ENCODE measurements around the gene PARP2. TPM values are rescaled to one million over a fixed set of nuclear protein-coding genes. Genes with fewer than 3 reads are reported as not detected.

Gene PARP2
- total and polyA plus RNA-seq, 2 donors (not counting 3 experiments of a cell fraction or from before 2014, with no cell fraction given), result 15.7 to 30.6 TPM

DNA sequence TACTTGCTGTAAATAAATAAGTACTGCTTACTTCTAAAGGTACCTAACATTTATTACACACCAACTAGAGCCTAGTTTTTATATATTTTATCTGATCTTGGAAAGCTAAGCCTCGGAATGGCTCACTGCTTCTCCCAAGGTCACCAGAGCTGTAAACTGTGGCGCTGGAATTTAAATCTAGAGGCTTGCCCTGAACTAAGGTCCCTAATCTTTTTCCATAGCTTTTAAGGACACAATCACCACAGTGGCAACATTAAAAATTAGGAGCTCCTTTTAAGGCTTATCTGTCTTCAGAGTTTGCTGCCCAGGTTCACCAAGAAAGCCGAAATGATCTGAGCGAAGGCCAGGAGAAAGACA lies 11.0 kb upstream of the PARP2 start:
- Histone ChIP-seq H4K20me1 (replicated peaks; ENCODE audit: control insufficient read depth, extremely low read depth, insufficient read depth, low read length) (no peaks in the 10 kb centered on the region), H3K4me3 (replicated peaks in 1 of 3; ENCODE audit: insufficient read depth in 1 of 3, low read depth in 1 of 3, low read length in 3 of 3) (peak overlapping the region; percentile 48 to 93 (median 65)), H3K9me3 (replicated peaks; ENCODE audit: control insufficient read depth, insufficient read depth, low read length) (no peaks in the 10 kb centered on the region), H3K4me1 (ENCODE audit: control insufficient read depth, extremely low read depth, insufficient read depth, low read length) (peaks cover 22% of the 10 kb centered on the region), H3K36me3 (ENCODE audit: control insufficient read depth in 2 of 2, extremely low read depth in 1 of 2, insufficient read depth in 2 of 2, low read length in 2 of 2) (peaks cover 0 to 9% of the 10 kb centered on the region in 2 experiments), H3K4me2 (ENCODE audit: insufficient read depth, low read length) (peak overlapping the region; percentile 68), H3K27ac (ENCODE audit: insufficient read depth, low read depth, low read length) (peak overlapping the region; percentile 71), H3K79me2 (ENCODE audit: control insufficient read depth, insufficient read depth, low read length) (peaks cover 52% of the 10 kb centered on the region), H3K9ac (replicated peaks; ENCODE audit: extremely low read depth, insufficient read depth, low read length) (peak overlapping the region; percentile 83), H3K9me1 (replicated peaks; ENCODE audit: control insufficient read depth, extremely low read depth, insufficient read depth, low read length) (no peaks in the 10 kb centered on the region), H3K27me3 (ENCODE audit: control insufficient read depth in 2 of 2, insufficient read depth in 2 of 2, low read length in 2 of 2) (no peaks in the 10 kb centered on the region), H2AFZ (ENCODE audit: low read depth, low read length) (peak overlapping the region; percentile 66)
- FAIRE-seq (peak; percentile 26), DNase-seq (ENCODE audit: low read depth, low spot score) (no peak)
- TF ChIP-seq MYC (IDR thresholded peaks at IDR 0.05; ENCODE audit: low read depth, low read length) (no peak), GATA2 (IDR thresholded peaks at IDR 0.05; ENCODE audit: insufficient read depth, insufficient read length, low read depth, low read length) (no peak), POLR2A (IDR thresholded peaks at IDR 0.05; ENCODE audit: low read depth, low read length) (no peak), FOS (IDR thresholded peaks at IDR 0.05; ENCODE audit: borderline replicate concordance, insufficient read depth, low read length) (no peak), EZH2 (IDR thresholded peaks at IDR 0.05; ENCODE audit: borderline replicate concordance, low read depth, low read length, severe bottlenecking) (no peak), JUN (IDR thresholded peaks at IDR 0.05; ENCODE audit: borderline replicate concordance, insufficient read depth, insufficient read length, low read depth) (no peak), POLR2AphosphoS5 (IDR thresholded peaks at IDR 0.05; ENCODE audit: insufficient read depth, low read depth, low read length) (no peak)
- TF ChIP-seq, protein P1, sequence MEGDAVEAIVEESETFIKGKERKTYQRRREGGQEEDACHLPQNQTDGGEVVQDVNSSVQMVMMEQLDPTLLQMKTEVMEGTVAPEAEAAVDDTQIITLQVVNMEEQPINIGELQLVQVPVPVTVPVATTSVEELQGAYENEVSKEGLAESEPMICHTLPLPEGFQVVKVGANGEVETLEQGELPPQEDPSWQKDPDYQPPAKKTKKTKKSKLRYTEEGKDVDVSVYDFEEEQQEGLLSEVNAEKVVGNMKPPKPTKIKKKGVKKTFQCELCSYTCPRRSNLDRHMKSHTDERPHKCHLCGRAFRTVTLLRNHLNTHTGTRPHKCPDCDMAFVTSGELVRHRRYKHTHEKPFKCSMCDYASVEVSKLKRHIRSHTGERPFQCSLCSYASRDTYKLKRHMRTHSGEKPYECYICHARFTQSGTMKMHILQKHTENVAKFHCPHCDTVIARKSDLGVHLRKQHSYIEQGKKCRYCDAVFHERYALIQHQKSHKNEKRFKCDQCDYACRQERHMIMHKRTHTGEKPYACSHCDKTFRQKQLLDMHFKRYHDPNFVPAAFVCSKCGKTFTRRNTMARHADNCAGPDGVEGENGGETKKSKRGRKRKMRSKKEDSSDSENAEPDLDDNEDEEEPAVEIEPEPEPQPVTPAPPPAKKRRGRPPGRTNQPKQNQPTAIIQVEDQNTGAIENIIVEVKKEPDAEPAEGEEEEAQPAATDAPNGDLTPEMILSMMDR (IDR thresholded peaks at IDR 0.05; ENCODE audit: extremely low read depth in 1 of 2, insufficient read depth in 1 of 2, low read depth in 1 of 2, low read length in 2 of 2), result no peak
- TF ChIP-seq, protein P2, sequence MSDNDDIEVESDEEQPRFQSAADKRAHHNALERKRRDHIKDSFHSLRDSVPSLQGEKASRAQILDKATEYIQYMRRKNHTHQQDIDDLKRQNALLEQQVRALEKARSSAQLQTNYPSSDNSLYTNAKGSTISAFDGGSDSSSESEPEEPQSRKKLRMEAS (IDR thresholded peaks at IDR 0.05; ENCODE audit: insufficient read depth, insufficient read length), result no peak
- dilution Hi-C loops (cut with MboI; ENCODE audit: extremely low pct_ligation_motif_present, low sequenced_read_pairs) (no loop called here), intact Hi-C loops (cut with micrococcal nuclease) (loop anchor here (2.0 kb wide), 3 partner anchors 80 to 352 kb away; partner anchors contain the start of genes APEX1, OSGEP, RNASE4 and TEP1)
- BruUV-seq (replicated peaks), result no TSS peak
- POLR2A ChIA-PET, result interaction anchor here (1.4 to 2.2 kb wide), 2 partner anchors 10 to 137 kb away, joined by 3 to 30 read pairs; partner anchors contain the start of gene PARP2
- CTCF ChIA-PET, result interaction anchor here (0.7 to 2.2 kb wide), 7 partner anchors 10 to 281 kb away, joined by 3 to 25 read pairs (median 4); partner anchors contain the start of gene PARP2
